NCI-H748 treated with DMSO at 0.1 percent for 48 hours (cell line): ENCODE measurements around the gene SLC9A8.
"Not testable (repeated sequence)": the region's sequence is repeated elsewhere in the genome, so short reads cannot be mapped to it uniquely, and the experiment has no call there.

ENCODE experiments used
- DNase-seq: peaks from one replicate; lab custom pipeline; 2025; lab: John Stamatoyannopoulos, UW

Gene SLC9A8

GRCh38 chr20:49812507-49813304 lies at the start of gene SLC9A8:
Gene SLC9A8 (plus strand): TSS chr20:49812828. CDS start chr20:49812923, 95 bp downstream.
- peak; percentile 50 for DNase-seq

DNA sequence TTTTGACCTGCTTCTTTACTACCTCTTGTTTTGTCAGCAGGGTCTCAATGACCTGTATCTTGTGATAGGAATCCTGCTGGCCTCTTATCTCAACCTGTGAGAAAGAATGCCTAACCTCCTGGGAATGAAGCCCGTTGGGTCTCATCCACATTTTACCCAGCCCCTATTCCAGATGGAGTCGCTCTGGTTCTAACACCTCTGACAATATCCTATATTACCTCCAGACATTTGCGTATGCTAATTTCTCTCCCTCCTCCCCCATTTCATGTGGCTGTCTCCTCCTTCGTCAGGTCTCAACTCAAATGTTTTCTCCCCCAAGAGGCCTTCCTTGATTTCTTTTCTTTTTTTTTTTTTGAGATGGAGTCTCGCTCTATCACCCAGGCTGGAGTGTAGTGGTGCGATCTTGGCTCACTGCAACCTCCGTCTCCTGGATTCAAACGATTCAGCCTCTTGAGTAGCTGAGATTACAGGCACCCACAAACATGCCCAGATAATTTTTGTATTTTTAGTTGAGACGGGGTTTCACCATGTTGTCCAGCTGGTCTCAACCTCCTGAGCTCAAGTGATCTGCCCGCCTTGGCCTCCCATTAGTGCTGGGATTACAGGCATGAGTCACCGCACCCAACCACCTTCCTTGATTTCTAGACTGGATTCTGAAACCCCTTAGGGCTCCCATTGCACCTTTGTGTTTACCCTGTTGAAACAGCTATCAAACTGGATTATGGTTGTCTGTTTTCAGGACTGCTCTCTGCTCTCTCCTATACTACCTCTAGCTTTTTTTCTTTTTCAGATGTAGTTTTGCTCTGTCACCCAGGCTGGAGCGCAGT lies 49.5 kb upstream of the SLC9A8 start:
- no peak for DNase-seq

GRCh38 chr20:49765413-49765736 lies 47.3 kb upstream of the SLC9A8 start:
- no peak for DNase-seq

DNA sequence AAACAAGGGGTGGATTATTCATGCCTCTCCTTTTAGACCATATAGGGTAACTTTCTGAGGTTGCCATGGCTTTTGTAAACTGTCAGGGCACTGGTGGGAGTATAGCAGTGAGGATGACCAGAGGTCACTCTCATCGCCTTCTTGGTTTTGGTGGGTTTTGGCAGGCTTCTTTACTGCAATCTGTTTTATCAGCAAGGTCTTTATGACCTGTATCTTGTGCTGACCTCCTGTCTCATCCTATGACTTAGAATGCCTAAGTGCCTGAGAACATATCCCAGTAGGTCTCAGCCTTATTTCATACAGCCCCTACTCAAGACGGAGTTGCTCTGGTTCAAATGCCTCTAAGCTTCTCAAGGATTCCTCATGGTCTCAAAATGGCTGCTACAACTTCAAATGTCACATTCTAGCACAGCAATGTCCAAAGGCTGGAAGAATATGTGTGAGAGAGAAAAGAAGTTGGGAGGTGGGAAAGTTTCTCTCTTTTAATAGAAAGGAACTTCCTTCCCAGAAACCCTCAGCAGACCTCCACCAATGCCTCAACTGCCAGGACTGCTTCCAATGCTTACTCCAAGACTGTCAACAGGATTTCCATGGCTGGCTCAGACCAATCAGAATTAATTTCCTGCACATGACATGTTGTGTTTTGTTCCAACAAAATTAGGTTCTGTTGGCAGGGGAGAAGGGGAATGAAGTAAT lies 46.6 kb upstream of the SLC9A8 start:
- DNase-seq, result no peak

DNA sequence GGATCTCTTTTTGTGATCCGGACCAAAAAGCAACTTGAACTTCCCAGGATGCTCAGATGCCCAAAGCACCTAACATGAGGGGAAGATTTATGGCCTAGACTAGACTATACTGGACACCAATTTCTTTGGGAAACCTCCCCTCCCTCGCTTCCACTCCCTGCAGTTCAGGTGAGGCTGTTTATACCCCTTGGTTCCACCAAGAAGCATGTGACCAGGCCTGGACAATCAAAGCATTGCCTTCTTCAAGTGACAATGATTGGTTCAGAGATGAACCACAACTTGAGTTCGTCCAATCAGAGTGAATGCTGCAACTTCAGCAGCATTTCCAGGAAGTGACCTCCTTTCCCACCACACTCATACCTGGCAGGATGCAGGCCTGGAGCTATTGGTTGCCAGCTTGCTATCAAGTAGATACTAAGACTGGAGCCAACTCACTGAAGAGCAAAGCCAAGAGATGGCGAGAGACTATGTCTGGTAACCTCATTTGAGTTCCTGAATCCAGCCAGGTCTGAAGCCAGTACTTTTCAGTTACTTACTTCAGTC lies 45.6 kb upstream of the SLC9A8 start:
- no peak for DNase-seq

- peak; percentile 2 for DNase-seq
Observed at GRCh38 chr20:49768204-49769047, 44.2 kb upstream of the SLC9A8 start.

- DNase-seq, result no peak
Observed at GRCh38 chr20:49769048-49769581, 43.5 kb upstream of the SLC9A8 start.

DNA sequence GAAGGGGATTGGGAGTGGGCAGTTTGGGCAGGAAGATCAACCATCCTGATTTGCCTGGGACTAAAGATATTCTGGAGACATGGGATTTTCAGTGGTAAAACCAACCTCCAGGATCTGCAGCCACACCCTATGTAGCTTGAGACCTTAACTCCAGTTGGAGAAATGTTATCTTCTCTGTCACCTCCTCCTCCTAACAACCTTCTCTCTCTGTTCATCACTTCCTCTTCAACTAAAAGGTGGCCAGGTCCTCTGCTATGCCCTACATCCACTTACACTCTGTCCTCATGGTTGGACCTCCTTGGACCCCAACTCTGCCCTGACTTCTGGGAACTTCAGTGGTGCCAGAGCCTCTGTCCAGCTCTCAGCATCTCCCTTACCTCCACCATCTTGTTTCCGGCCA lies 42.0 kb upstream of the SLC9A8 start:
- DNase-seq, result no peak

DNA sequence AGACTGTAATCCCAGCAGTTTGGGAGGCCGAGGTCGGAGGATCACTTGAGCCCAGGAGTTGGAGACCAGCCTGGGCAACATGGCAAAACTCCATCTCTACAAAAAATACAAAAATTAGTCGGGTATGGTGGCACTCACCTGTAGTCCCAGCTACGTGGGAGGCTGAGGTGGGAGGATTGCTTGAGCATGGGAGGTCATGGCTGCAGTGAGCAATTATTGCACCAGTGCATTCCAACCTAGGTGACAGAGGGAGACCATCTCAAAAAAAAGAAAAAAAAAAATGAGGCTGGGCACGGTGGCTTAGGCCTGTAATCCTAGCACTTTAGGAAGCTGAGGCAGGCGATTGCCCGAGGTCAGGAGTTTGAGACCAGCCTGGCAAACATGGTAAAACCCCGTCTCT lies 38.4 kb upstream of the SLC9A8 start:
- not testable (repeated sequence) for DNase-seq

GRCh38 chr20:49775229-49775693 lies 37.4 kb upstream of the SLC9A8 start:
- no peak for DNase-seq

- DNase-seq, result no peak
Observed at GRCh38 chr20:49779972-49780371, 32.7 kb upstream of the SLC9A8 start.

DNA sequence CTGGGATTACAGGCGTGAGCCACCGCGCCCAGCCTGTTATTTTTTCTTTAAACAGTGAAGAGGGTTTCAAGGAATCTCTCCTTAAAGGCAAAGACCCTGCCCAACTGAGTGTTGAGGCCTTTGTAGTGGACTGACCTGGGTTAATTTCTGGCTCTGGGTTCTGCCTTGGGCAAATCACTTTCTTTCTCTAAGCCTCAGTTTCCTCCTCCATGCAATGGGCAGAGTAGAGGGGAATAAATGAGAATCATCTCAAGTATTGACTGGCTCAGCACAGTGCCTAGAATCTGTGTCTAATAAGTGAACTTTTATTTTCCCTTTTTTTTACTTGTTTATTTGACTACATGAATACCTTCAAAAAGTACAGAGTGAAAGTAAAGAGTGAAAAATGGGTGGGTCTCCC lies 31.0 kb upstream of the SLC9A8 start:
- no peak for DNase-seq

- not testable (repeated sequence) for DNase-seq
Observed at GRCh38 chr20:49782439-49782838, 30.2 kb upstream of the SLC9A8 start.

GRCh38 chr20:49783021-49783995 lies 29.3 kb upstream of the SLC9A8 start:
- not testable (repeated sequence) for DNase-seq

DNA sequence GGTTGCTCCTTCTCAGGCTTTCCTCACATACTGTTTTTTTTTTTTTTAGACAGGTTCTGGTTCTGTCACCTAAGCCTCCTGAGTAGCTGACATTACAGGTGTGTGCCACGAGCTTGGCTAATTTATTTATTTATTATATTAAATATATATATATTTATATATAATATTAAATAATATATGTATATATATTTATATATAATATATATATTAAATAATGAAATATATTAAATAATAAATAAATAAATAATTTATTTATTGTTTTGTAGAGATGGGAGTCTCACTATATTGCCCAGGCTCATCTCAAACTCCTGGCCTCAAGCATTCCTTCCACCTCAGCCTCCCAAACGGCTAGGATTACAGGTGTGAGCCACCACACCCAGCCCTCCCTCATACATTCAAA lies 28.3 kb upstream of the SLC9A8 start:
- DNase-seq, result no peak

- DNase-seq, result no peak
Observed at GRCh38 chr20:49785149-49785851, 27.3 kb upstream of the SLC9A8 start.

DNA sequence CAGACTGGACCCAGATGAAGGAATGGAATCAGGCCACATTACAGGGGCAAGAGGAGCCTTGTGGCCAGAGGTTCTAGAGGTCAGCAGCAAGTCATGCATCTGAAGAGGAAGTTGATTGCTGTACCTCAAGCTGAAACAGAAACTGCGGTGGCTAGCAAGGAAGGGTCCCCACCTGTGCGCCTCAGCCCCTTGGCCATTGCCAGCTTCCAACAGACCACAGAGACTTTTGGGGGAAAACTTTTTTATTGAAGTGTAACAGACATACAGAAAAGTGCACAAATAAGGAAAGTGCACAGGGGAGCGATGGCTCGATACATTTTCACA lies 26.8 kb upstream of the SLC9A8 start:
- no peak for DNase-seq

GRCh38 chr20:49786196-49786595 lies 26.4 kb upstream of the SLC9A8 start:
- no peak for DNase-seq

DNA sequence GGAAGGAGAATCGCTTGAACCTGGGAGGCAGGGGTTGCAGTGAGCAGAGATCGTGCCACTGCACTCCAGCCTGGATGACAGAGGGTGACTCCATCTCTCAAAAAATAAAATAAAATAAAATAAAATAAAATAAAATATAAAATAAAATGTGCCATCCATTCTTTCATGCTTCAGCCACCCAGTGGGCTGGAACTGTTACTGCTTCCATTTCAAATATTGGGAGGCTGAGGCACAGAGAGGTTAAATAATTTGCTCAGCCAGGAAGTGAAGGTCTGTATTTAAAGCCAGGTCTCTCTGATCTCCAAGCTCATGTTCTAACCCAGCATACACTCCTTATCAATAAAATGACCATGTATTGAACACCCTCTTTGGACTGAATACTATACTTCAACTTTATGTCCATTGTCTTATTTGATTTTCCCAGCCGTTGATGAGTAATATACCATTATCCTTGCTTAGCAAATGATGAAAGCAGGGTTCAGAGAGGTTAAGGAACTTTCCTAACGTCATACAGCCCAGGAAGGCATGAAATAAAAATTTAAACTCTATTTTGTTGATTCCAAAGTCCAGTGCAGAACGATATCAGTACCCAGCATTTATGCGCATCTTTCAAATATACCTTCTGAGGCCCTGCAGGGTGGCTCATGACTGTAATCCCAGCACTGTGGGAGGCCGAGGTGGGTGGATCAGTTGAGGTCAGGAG lies 25.8 kb upstream of the SLC9A8 start:
- no peak for DNase-seq
